RWPE2 (cell line): ENCODE measurements around the gene ECE1.

ENCODE experiments used
- ATAC-seq: fragments of 200-7000 bp; cut with Tn5 transposase; 3 replicates; pipeline ENCODE4 v1.9.1; 2021; ENCODE audit warnings: low read depth
- DNase-seq: peaks from one replicate; pipeline ENCODE4 v3.0.0-alpha.2; 2020; ENCODE audit warnings: low spot score
- H3K27ac ChIP-seq: fragments of 450-650 bp; 2 replicates; pipeline ENCODE4 v1.5.1; 2017; ENCODE audit warnings: mild to moderate bottlenecking; ENCODE audit not compliant: poor library complexity, severe bottlenecking
- H3K27me3 ChIP-seq: fragments of 250-450 bp; sonication (Bioruptor Pico); 2 replicates; pipeline ENCODE4 v1.5.1; 2021; ENCODE audit warnings: mild to moderate bottlenecking, moderate library complexity; ENCODE audit not compliant: insufficient read depth, poor library complexity, severe bottlenecking
- H3K36me3 ChIP-seq: fragments of 250-450 bp; sonication (Bioruptor Pico); 2 replicates; pipeline ENCODE4 v1.5.1; 2020; ENCODE audit warnings: low read depth, mild to moderate bottlenecking, moderate library complexity
- H3K4me1 ChIP-seq: fragments of 250-450 bp; sonication (Bioruptor Pico); 2 replicates; pipeline ENCODE4 v1.5.1; 2021; ENCODE audit warnings: mild to moderate bottlenecking, moderate library complexity; ENCODE audit not compliant: insufficient read depth, poor library complexity, severe bottlenecking
- H3K4me3 ChIP-seq: fragments of 250-450 bp; sonication (Bioruptor Pico); 2 replicates; pipeline ENCODE4 v1.5.1; 2021; ENCODE audit warnings: mild to moderate bottlenecking, moderate library complexity; ENCODE audit not compliant: severe bottlenecking
- H3K9me3 ChIP-seq: fragments of 250-450 bp; sonication (Bioruptor Pico); 2 replicates; pipeline ENCODE4 v1.5.1; 2021; ENCODE audit warnings: mild to moderate bottlenecking, moderate library complexity; ENCODE audit not compliant: severe bottlenecking
- TF ChIP-seq, protein P1 (sequence below): fragments of 450-650 bp; IDR thresholded peaks from one replicate; pipeline ENCODE4 v1.5.1; 2017; ENCODE audit warnings: mild to moderate bottlenecking, moderate library complexity; ENCODE audit not compliant: poor library complexity, severe bottlenecking

The ECE1 gene

DNA sequence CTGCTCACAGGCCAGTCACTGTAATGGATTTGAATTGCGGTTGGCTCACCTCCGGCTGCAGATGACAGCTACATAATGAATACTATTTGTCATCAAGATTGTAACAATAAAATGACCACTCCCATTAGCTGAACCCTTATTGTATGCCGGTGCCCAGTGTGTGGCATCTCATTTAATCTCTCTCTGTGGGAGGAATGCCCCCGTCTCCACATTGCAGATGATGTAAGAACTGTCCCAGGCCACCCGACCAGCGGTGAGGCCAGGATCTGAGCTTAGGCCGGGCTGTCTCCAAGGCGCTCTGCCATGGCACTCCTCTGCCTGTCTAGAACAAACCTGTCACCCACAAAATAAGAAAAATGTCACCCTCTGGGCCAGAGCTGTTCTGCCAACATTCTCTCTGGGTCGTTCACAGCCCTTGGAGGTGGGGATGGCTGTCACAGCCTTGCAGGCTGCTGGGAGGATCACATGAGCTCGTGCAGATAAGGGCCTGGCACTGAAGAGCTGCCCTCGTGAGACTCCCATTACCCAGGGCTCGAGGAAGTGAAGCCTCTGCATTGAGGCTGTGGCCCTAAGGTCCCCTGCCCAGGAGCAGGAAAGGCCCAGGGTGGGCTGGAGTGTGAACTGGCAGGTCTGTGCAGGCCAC is 52.7 kb downstream of the ECE1 start:
- Histone ChIP-seq H3K9me3 (no peaks in the 10 kb centered on the region), H3K36me3 (no peaks in the 10 kb centered on the region; the same call in 1 of the 2 replicates), H3K4me3 (no peak overlapping the region), H3K27ac (no peak overlapping the region), H3K4me1 (peaks cover 7% of the 10 kb centered on the region), H3K27me3 (no peaks in the 10 kb centered on the region)
- TF ChIP-seq, protein P1, sequence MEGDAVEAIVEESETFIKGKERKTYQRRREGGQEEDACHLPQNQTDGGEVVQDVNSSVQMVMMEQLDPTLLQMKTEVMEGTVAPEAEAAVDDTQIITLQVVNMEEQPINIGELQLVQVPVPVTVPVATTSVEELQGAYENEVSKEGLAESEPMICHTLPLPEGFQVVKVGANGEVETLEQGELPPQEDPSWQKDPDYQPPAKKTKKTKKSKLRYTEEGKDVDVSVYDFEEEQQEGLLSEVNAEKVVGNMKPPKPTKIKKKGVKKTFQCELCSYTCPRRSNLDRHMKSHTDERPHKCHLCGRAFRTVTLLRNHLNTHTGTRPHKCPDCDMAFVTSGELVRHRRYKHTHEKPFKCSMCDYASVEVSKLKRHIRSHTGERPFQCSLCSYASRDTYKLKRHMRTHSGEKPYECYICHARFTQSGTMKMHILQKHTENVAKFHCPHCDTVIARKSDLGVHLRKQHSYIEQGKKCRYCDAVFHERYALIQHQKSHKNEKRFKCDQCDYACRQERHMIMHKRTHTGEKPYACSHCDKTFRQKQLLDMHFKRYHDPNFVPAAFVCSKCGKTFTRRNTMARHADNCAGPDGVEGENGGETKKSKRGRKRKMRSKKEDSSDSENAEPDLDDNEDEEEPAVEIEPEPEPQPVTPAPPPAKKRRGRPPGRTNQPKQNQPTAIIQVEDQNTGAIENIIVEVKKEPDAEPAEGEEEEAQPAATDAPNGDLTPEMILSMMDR: no peak
- no peak for DNase-seq
- ATAC-seq: no peak

DNA sequence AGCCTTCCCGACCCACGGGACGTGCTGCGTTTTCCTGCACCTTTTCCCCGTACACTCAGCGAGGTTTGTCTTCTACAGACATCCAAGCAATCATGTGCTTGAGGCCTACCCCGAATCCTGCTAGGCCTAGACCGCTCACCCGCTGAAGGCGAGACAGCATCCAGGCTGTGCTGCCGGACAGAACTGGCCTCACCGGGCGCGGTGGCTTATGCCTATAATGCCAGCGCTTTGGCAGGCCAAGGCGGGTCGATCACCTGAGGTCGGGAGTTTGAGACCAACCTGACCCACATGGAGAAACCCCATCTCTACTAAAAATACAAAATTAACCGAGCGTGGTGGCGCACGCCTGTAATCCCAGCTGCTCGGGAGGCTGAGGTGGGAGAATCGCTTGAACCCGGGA is 54.1 kb downstream of the ECE1 start:
- ATAC-seq: no peak
- Histone ChIP-seq H3K9me3 (no peaks in the 10 kb centered on the region), H3K27me3 (no peaks in the 10 kb centered on the region), H3K27ac (no peak overlapping the region), H3K4me1 (peaks cover 7% of the 10 kb centered on the region), H3K4me3 (no peak overlapping the region), H3K36me3 (peaks cover 7% of the 10 kb centered on the region)
- TF ChIP-seq, protein P1: no peak
- DNase-seq: no peak

DNA sequence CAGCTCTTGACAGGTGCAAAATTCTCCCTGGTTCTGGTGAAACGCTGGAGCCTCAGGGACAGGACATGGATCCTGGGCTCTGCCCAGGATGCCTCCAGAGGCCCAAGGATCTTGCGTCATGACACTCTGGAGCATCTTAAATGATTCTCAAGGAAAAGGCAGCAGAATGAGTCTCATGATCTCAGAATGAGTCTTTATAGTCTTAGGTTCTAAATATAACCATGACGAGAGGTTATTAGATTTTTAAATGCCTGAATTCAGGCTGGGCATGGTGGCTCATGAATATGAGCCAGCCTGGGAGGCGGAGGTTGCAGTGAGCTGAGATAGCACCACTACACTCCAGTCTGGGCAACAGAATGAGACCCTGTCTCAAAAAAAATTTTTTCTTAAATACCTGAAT is 55.5 kb downstream of the ECE1 start:
- Histone ChIP-seq H3K27me3 (no peaks in the 10 kb centered on the region), H3K4me3 (no peak overlapping the region), H3K36me3 (peaks cover 7% of the 10 kb centered on the region), H3K27ac (no peak overlapping the region), H3K9me3 (no peaks in the 10 kb centered on the region), H3K4me1 (peaks cover 7% of the 10 kb centered on the region)
- no peak for ATAC-seq
- TF ChIP-seq, protein P1: no peak
- DNase-seq: no peak

DNA sequence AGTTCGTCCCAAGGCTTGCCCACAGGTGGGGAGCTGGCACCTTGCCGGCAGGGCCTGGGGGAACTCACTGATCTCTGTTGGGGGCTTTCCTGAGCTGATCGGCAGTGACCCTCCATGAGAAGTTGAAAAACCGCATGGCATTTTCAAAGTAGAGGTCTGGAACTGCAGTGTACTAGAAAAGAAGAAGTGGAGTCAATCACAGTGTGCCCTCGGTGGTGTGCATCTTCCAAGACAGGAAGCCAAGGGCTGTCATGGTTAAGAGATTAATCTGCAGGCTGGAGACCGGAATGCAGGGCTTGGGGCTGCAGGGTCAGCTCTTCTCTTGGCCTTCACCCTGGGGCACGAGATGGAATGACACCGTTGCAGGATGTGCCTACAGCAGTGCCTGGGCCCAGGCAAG is 56.8 kb downstream of the ECE1 start:
- no peak overlapping the region for H3K27ac ChIP-seq
- no peaks in the 10 kb centered on the region for H3K27me3 ChIP-seq
- H3K36me3 ChIP-seq: peaks cover 7% of the 10 kb centered on the region
- H3K4me3 ChIP-seq: no peak overlapping the region
- ATAC-seq: no peak
- no peaks in the 10 kb centered on the region for H3K4me1 ChIP-seq
- no peaks in the 10 kb centered on the region for H3K9me3 ChIP-seq
- TF ChIP-seq, protein P1: no peak
- DNase-seq: no peak

DNA sequence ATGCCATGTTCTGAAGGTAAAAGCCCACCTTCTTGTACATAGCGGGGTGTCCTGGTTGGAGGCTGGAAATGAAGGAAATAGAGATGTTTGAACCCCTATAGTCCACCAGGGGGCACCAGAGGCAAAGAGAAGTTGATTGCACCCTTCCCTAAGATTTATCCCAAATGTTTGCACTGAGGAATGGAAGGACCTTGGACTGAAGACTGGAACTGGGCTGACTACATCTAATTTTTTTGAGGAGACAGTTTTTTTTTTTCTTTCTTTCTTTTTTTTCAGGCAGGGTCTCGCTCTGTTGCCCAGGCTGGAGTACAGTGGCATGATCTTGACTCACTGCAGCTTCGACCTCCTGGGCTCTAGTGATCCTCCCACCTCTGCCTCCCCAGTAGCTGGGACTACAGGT is 58.2 kb downstream of the ECE1 start:
- H3K4me1 ChIP-seq: no peaks in the 10 kb centered on the region
- TF ChIP-seq, protein P1: peak; percentile 85
- no peak overlapping the region for H3K27ac ChIP-seq
- no peaks in the 10 kb centered on the region for H3K9me3 ChIP-seq
- DNase-seq (no peak), ATAC-seq (peak; percentile 50)
- no peaks in the 10 kb centered on the region for H3K27me3 ChIP-seq
- peaks cover 7% of the 10 kb centered on the region for H3K36me3 ChIP-seq
- no peak overlapping the region for H3K4me3 ChIP-seq
